Measurements from ENCODE around the gene HS1BP3. TPM values are rescaled to one million over a fixed set of nuclear protein-coding genes. Genes with fewer than 3 reads are reported as not detected.

HS1BP3 gene
- total RNA-seq, 1 donor from 2014 or later: 19.6 TPM

DNA sequence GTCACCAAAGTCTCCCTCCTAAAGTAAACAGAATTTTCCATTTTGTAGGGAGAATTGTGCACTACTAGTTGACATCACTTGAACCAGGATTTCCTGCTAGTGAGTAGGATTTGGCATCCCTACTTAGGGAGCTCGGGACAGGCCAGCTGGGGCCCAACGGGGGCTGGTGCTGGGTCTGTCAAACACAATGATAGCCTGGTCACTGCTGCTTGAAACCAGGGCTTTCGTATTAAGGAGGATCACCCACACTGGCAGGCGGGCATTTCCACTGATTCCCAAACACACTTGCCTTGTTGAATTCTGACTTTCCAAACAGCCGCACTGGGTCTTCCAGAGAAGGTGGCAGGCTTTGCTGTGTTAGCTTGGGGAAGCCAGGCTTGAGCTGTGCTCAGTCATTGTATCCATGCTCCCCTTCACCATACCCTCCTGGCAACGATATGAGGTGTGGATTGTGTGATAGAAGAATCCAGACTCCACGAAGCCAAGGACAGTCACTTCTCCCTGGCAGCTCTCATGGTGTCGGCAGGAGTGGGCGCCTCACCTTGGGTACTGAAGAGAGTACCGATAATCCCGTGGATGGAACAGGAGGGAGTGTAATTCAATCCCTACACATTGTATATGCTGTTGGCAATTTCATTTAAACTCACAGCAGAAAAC is 23.5 kb upstream of the HS1BP3 start:
- H3K4me3 Mint-ChIP-seq: no peak overlapping the region
- no peak for DNase-seq (ENCODE audit: low read depth, low spot score)
- peaks cover 72% of the 10 kb centered on the region for H3K27me3 Mint-ChIP-seq (ENCODE audit: low read depth)
- H3K27ac Mint-ChIP-seq (ENCODE audit: unreplicated experiment): no peak overlapping the region
- H3K4me1 Mint-ChIP-seq: peaks cover 9% of the 10 kb centered on the region
- TF ChIP-seq CTCF (conservative IDR thresholded peaks at IDR 0.05): no peak
- H3K36me3 Mint-ChIP-seq (ENCODE audit: low read depth): no peaks in the 10 kb centered on the region
- no peaks in the 10 kb centered on the region for H3K9me3 Mint-ChIP-seq

- peaks cover 9% of the 10 kb centered on the region for H3K4me1 Mint-ChIP-seq
- DNase-seq (ENCODE audit: low read depth, low spot score): no peak
- H3K4me3 Mint-ChIP-seq: no peak overlapping the region
- H3K9me3 Mint-ChIP-seq: no peaks in the 10 kb centered on the region
- peaks cover 79% of the 10 kb centered on the region for H3K27me3 Mint-ChIP-seq (ENCODE audit: low read depth)
- H3K27ac Mint-ChIP-seq (ENCODE audit: unreplicated experiment): no peak overlapping the region
- no peak for TF ChIP-seq CTCF (conservative IDR thresholded peaks at IDR 0.05)
- no peaks in the 10 kb centered on the region for H3K36me3 Mint-ChIP-seq (ENCODE audit: low read depth)
These were observed 22.9 kb upstream of the HS1BP3 start for GRCh38 chr2:20673686-20674308.

- Mint-ChIP-seq H3K4me1 (peaks cover 9% of the 10 kb centered on the region), H3K4me3 (peak overlapping the region; percentile 44), H3K9me3 (no peaks in the 10 kb centered on the region), H3K36me3 (ENCODE audit: low read depth) (no peaks in the 10 kb centered on the region), H3K27ac (ENCODE audit: unreplicated experiment) (no peak overlapping the region), H3K27me3 (ENCODE audit: low read depth) (peaks cover 93% of the 10 kb centered on the region)
- DNase-seq (ENCODE audit: low read depth, low spot score): no peak
- TF ChIP-seq CTCF (conservative IDR thresholded peaks at IDR 0.05): no peak
These were observed 21.5 kb upstream of the HS1BP3 start for GRCh38 chr2:20672201-20672951.

- no peak for DNase-seq (ENCODE audit: low read depth, low spot score)
- H3K27ac Mint-ChIP-seq (ENCODE audit: unreplicated experiment): no peak overlapping the region
- H3K36me3 Mint-ChIP-seq (ENCODE audit: low read depth): no peaks in the 10 kb centered on the region
- no peaks in the 10 kb centered on the region for H3K9me3 Mint-ChIP-seq
- TF ChIP-seq CTCF (conservative IDR thresholded peaks at IDR 0.05): no peak
- H3K4me1 Mint-ChIP-seq: peaks cover 9% of the 10 kb centered on the region
- peak overlapping the region; percentile 27 for H3K4me3 Mint-ChIP-seq
- H3K27me3 Mint-ChIP-seq (ENCODE audit: low read depth): peaks cover 93% of the 10 kb centered on the region
These were observed 20.8 kb upstream of the HS1BP3 start for GRCh38 chr2:20671736-20672080.

DNA sequence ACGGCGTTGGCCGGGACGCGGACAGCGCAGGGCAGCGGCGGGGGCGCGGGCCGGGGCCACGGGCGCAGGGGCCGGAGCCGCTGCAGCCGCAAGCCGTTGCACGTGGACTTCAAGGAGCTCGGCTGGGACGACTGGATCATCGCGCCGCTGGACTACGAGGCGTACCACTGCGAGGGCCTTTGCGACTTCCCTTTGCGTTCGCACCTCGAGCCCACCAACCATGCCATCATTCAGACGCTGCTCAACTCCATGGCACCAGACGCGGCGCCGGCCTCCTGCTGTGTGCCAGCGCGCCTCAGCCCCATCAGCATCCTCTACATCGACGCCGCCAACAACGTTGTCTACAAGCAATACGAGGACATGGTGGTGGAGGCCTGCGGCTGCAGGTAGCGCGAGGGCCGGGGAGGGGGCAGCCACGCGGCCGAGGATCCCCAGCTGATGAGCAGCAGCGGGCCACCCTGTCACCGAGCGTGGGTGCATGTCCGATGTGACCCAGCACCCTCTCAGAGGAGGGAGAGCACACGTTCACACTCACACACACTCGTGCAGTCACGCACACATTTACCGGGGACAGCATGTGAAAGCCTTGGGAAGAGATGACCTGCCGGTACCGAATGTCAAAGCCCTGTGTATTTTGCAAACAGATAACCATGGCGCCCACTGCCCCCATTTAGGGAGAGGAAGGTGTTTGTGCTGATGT is 20.3 kb upstream of the HS1BP3 start:
- H3K9me3 Mint-ChIP-seq: no peaks in the 10 kb centered on the region

More for the DNA sequence above, 20.3 kb upstream of the HS1BP3 start:
- no peak for DNase-seq (ENCODE audit: low read depth, low spot score)
- Mint-ChIP-seq H3K4me1 (peaks cover 12% of the 10 kb centered on the region), H3K27me3 (ENCODE audit: low read depth) (peaks cover 93% of the 10 kb centered on the region), H3K4me3 (peak overlapping the region; percentile 27), H3K36me3 (ENCODE audit: low read depth) (no peaks in the 10 kb centered on the region), H3K27ac (ENCODE audit: unreplicated experiment) (no peak overlapping the region)
- no peak for TF ChIP-seq CTCF (conservative IDR thresholded peaks at IDR 0.05)

Measured in neural crest cell (in vitro differentiated cells).